HFF-Myc (cell line): ENCODE measurements around the gene DISC1.

Experiments used
- DNase-seq: peaks from one replicate; pipeline ENCODE4 v3.0.0-alpha.2; 2011; ENCODE audit warnings: low read depth; ENCODE audit errors: extremely low read depth
- H3K4me3 ChIP-seq: replicated peaks from 2 replicates; pipeline ENCODE4 v1.5.1; 2011; ENCODE audit warnings: low read depth, mild to moderate bottlenecking, control low read depth, low read length
- CTCF ChIP-seq: IDR thresholded peaks from 2 replicates; pipeline ENCODE4 v1.5.1; 2012; ENCODE audit warnings: mild to moderate bottlenecking, low read depth, low read length, control low read depth; ENCODE audit errors: missing control alignments

Gene DISC1

GRCh38 chr1:231706934-231707333, 80.3 kb downstream of the DISC1 start:
- no peak for TF ChIP-seq CTCF
- no peak for DNase-seq
- H3K4me3 ChIP-seq, result no peak overlapping the region

- no peak for DNase-seq
- no peak overlapping the region for H3K4me3 ChIP-seq
- no peak for TF ChIP-seq CTCF
Observed at GRCh38 chr1:231707407-231707806, 80.8 kb downstream of the DISC1 start.

- H3K4me3 ChIP-seq, result no peak overlapping the region
- no peak for DNase-seq
- TF ChIP-seq CTCF, result no peak
Observed at GRCh38 chr1:231708394-231708793, 81.8 kb downstream of the DISC1 start.

GRCh38 chr1:231714440-231714839, 87.8 kb downstream of the DISC1 start:
- DNase-seq, result no peak
- no peak overlapping the region for H3K4me3 ChIP-seq
- no peak for TF ChIP-seq CTCF

GRCh38 chr1:231715816-231716722, 89.5 kb downstream of the DISC1 start:
- no peak for DNase-seq
- TF ChIP-seq CTCF, result no peak
- no peak overlapping the region for H3K4me3 ChIP-seq

GRCh38 chr1:231716879-231717278, 90.3 kb downstream of the DISC1 start:
- no peak overlapping the region for H3K4me3 ChIP-seq
- TF ChIP-seq CTCF, result no peak
- no peak for DNase-seq
